Effector memory CD4-positive, alpha-beta T cell (primary cell): ENCODE results near the gene NCAPD2.
"Not testable (repeated sequence)": the region's sequence is repeated elsewhere in the genome, so short reads cannot be mapped to it uniquely, and the experiment has no call there.

ENCODE experiments used
- DNase-seq, 3 donors: peaks; one replicate each; pipeline ENCODE4 v3.0.0-alpha.2; 2020
- H3K27ac ChIP-seq: 2 replicates; pipeline ENCODE4 v1.7.0; 2013; ENCODE audit warnings: mild to moderate bottlenecking, low read length, moderate library complexity; ENCODE audit not compliant: insufficient read depth, poor library complexity, severe bottlenecking
- H3K27me3 ChIP-seq: replicated peaks from 2 replicates; pipeline ENCODE4 v1.7.0; 2013; ENCODE audit warnings: mild to moderate bottlenecking, low read length; ENCODE audit not compliant: insufficient read depth, control insufficient read depth, poor library complexity, severe bottlenecking
- H3K36me3 ChIP-seq: 2 replicates; pipeline ENCODE4 v1.7.0; 2013; ENCODE audit warnings: mild to moderate bottlenecking, low read length, moderate library complexity; ENCODE audit not compliant: control insufficient read depth, insufficient read depth
- H3K4me1 ChIP-seq: 2 replicates; pipeline ENCODE4 v1.7.0; 2013; ENCODE audit warnings: low read length, mild to moderate bottlenecking; ENCODE audit not compliant: control insufficient read depth, insufficient read depth, poor library complexity, severe bottlenecking
- H3K4me3 ChIP-seq: 2 replicates; pipeline ENCODE4 v1.7.0; 2013; ENCODE audit warnings: low read length, low read depth, mild to moderate bottlenecking; ENCODE audit not compliant: insufficient read depth, poor library complexity, severe bottlenecking
- H3K9me3 ChIP-seq: 2 replicates; pipeline ENCODE4 v1.7.0; 2013; ENCODE audit warnings: mild to moderate bottlenecking, low read length, moderate library complexity; ENCODE audit not compliant: control insufficient read depth

Gene NCAPD2

GRCh38 chr12:6471989-6472360 is 21.9 kb upstream of the NCAPD2 start:
- DNase-seq, result no peak
- Histone ChIP-seq H3K9me3 (no peaks in the 10 kb centered on the region), H3K4me1 (peaks cover 12% of the 10 kb centered on the region), H3K4me3 (no peak overlapping the region), H3K27ac (no peak overlapping the region), H3K36me3 (no peaks in the 10 kb centered on the region), H3K27me3 (no peaks in the 10 kb centered on the region)

GRCh38 chr12:6472491-6472890 is 21.4 kb upstream of the NCAPD2 start:
- DNase-seq, result no peak
- no peak overlapping the region for H3K4me3 ChIP-seq
- H3K27me3 ChIP-seq, result no peaks in the 10 kb centered on the region
- no peaks in the 10 kb centered on the region for H3K36me3 ChIP-seq
- peaks cover 12% of the 10 kb centered on the region for H3K4me1 ChIP-seq
- H3K27ac ChIP-seq, result no peak overlapping the region
- H3K9me3 ChIP-seq, result no peaks in the 10 kb centered on the region

GRCh38 chr12:6475233-6475975 is 18.5 kb upstream of the NCAPD2 start:
- not testable (repeated sequence) for H3K36me3 ChIP-seq, H3K27ac ChIP-seq, H3K9me3 ChIP-seq, DNase-seq, H3K27me3 ChIP-seq, H3K4me3 ChIP-seq, H3K4me1 ChIP-seq

GRCh38 chr12:6476489-6476888 is 17.4 kb upstream of the NCAPD2 start:
- no peak for DNase-seq
- H3K9me3 ChIP-seq, result no peaks in the 10 kb centered on the region
- H3K27ac ChIP-seq, result no peak overlapping the region

GRCh38 chr12:6477601-6478377 is 16.1 kb upstream of the NCAPD2 start:
- not testable (repeated sequence) for H3K27me3 ChIP-seq, H3K4me1 ChIP-seq, H3K27ac ChIP-seq, H3K9me3 ChIP-seq, H3K36me3 ChIP-seq, H3K4me3 ChIP-seq, DNase-seq

More at GRCh38 chr12:6476489-6476888, 17.4 kb upstream of the NCAPD2 start:
- Histone ChIP-seq H3K4me1 (no peaks in the 10 kb centered on the region), H3K4me3 (no peak overlapping the region), H3K36me3 (no peaks in the 10 kb centered on the region), H3K27me3 (no peaks in the 10 kb centered on the region)

- Histone ChIP-seq H3K4me1 (no peaks in the 10 kb centered on the region), H3K36me3 (no peaks in the 10 kb centered on the region), H3K4me3 (no peak overlapping the region), H3K27ac (no peak overlapping the region), H3K9me3 (no peaks in the 10 kb centered on the region), H3K27me3 (no peaks in the 10 kb centered on the region)
- no peak for DNase-seq
Measured at GRCh38 chr12:6478416-6478815, 15.5 kb upstream of the NCAPD2 start.

- H3K4me1 ChIP-seq, result no peaks in the 10 kb centered on the region
- DNase-seq, result no peak
- no peaks in the 10 kb centered on the region for H3K27me3 ChIP-seq
- no peak overlapping the region for H3K4me3 ChIP-seq
- H3K9me3 ChIP-seq, result no peaks in the 10 kb centered on the region
- H3K27ac ChIP-seq, result no peak overlapping the region
- H3K36me3 ChIP-seq, result peaks cover 9% of the 10 kb centered on the region
Measured at GRCh38 chr12:6488240-6488639, 5.7 kb upstream of the NCAPD2 start.

GRCh38 chr12:6489449-6489848 is 4.5 kb upstream of the NCAPD2 start:
- Histone ChIP-seq H3K9me3 (no peaks in the 10 kb centered on the region), H3K27ac (no peak overlapping the region), H3K27me3 (no peaks in the 10 kb centered on the region), H3K36me3 (peaks cover 9% of the 10 kb centered on the region), H3K4me3 (no peak overlapping the region), H3K4me1 (peaks cover 1% of the 10 kb centered on the region)
- DNase-seq, result no peak

GRCh38 chr12:6490673-6491072 is 3.2 kb upstream of the NCAPD2 start:
- H3K4me3 ChIP-seq, H3K36me3 ChIP-seq, DNase-seq, H3K27me3 ChIP-seq, H3K27ac ChIP-seq, H3K9me3 ChIP-seq: not testable (repeated sequence)
- H3K4me1 ChIP-seq, result peaks cover 10% of the 10 kb centered on the region

- peaks cover 10% of the 10 kb centered on the region for H3K4me1 ChIP-seq
- H3K36me3 ChIP-seq, result peaks cover 9% of the 10 kb centered on the region
- no peaks in the 10 kb centered on the region for H3K9me3 ChIP-seq
- peak within 1 kb of the TSS; percentile 78 for H3K4me3 ChIP-seq
- peak within 1 kb of the TSS; percentile 85 for H3K27ac ChIP-seq
- DNase-seq, result peak; percentile 85 to 94 (median 91)
- no peaks in the 10 kb centered on the region for H3K27me3 ChIP-seq
Measured at GRCh38 chr12:6492838-6493496, 935 bp upstream of the NCAPD2 start, which contains the start of gene MRPL51. Gene MRPL51 (minus strand): TSS chr12:6493262. CDS start chr12:6493136, 126 bp downstream.
